Activated gamma-delta T cell treated with Interleukin-2 at 50 U/mL for 16 hours (primary cell): ENCODE results near the gene PRRT1B.

Source experiments
- DNase-seq: peaks from one replicate; pipeline ENCODE4 v3.0.0-alpha.2; 2020

Gene PRRT1B

DNA sequence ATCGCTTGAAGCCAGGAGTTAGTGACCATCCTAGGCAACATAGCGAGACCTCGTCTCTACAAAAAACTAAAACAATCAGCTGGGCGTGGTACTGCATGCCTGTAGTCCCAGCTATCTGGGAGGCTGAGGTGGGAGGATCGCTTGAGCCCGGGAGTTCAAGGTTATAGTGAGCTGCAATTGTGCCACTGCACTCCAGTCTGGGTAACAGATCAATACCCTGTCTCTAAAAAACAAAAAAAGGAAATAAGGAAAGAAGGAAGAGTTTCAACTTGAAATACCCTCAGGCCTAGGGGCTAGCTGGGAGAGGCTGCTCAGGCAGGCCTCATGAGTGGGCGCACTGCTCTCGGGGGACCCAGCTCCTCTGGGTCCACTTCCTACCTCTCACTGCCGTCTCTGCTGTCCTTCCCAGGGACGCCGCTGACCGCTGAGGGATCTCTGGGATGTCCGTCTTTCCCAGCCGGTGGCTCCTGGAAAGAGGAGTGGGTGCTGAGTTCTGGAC, 56.4 kb downstream of the PRRT1B start:
- no peak for DNase-seq

GRCh38 chr9:131603199-131603598, 57.9 kb downstream of the PRRT1B start:
- no peak for DNase-seq

- no peak for DNase-seq
Measured at GRCh38 chr9:131603711-131604439, 58.6 kb downstream of the PRRT1B start.

GRCh38 chr9:131605770-131606590, 60.7 kb downstream of the PRRT1B start:
- DNase-seq = no peak

- DNase-seq = no peak
Measured at GRCh38 chr9:131606896-131607567, 61.7 kb downstream of the PRRT1B start.

GRCh38 chr9:131607591-131607990, 62.3 kb downstream of the PRRT1B start:
- no peak for DNase-seq

DNA sequence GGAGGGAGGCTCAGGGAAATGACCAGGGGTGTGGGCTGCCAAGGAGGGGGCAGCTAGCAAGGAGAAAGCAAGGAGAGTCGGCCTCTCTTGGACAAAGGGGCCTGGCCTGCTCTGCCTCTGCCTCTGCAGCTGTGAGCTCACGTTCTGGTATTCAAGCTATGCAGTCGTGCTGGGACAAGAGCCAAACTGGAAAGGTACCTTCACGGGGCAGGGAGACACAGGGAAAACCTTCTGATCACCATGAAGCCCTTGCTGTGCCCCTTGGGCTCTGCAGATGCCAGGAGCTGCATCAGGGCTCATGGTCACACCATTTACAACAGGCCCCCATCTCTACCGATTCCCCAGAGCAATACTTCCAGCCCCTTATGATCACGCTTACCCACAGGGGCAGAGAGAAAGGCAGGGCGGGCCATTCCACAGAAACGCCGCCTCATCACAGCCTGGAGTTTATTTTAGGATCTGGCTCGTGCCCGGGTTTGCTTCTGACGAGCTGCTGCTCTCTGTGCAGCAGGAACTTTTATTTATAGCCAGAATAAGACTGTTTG, 63.2 kb downstream of the PRRT1B start:
- no peak for DNase-seq
